Mucosa of rectum (tissue), 2 donors: ENCODE data around the gene CETP.

Source experiments
- H3K27ac ChIP-seq, 2 donors: one replicate each; pipeline ENCODE4 v1.7.0; 2013; ENCODE audit warnings: inconsistent platforms in 2 of 2, low read depth in 2 of 2, low read length in 2 of 2
- H3K27me3 ChIP-seq, 2 donors: one replicate each; pipeline ENCODE4 v1.7.0; 2013; ENCODE audit warnings: low read length in 2 of 2; ENCODE audit not compliant: control insufficient read depth in 2 of 2, insufficient read depth in 2 of 2
- H3K36me3 ChIP-seq, 2 donors: one replicate each; pipeline ENCODE4 v1.7.0; 2013; ENCODE audit warnings: low read length in 2 of 2; ENCODE audit not compliant: control insufficient read depth in 2 of 2, insufficient read depth in 2 of 2
- H3K4me1 ChIP-seq, 2 donors: one replicate each; pipeline ENCODE4 v1.7.0; 2013; ENCODE audit warnings: low read length in 2 of 2, mild to moderate bottlenecking in 1 of 2; ENCODE audit not compliant: control insufficient read depth in 2 of 2, insufficient read depth in 2 of 2
- H3K4me3 ChIP-seq, 2 donors: one replicate each; pipeline ENCODE4 v1.7.0; 2013; ENCODE audit warnings: low read length in 2 of 2
- H3K9ac ChIP-seq, 2 donors: one replicate each; pipeline ENCODE4 v1.7.0; 2013; ENCODE audit warnings: low read length in 2 of 2, low read depth in 1 of 2, mild to moderate bottlenecking in 1 of 2
- H3K9me3 ChIP-seq, 2 donors: one replicate each; pipeline ENCODE4 v1.7.0; 2013; ENCODE audit warnings: low read length in 2 of 2; ENCODE audit not compliant: control insufficient read depth in 2 of 2
- donor health status: healthy.
- donor health status: Normal muscosa, but diverticular disease.

Gene CETP

GRCh38 chr16:56944954-56945839, 16.6 kb upstream of the CETP start:
- no peaks in the 10 kb centered on the region for H3K9me3 ChIP-seq
- no peaks in the 10 kb centered on the region for H3K27me3 ChIP-seq
- no peak overlapping the region for H3K9ac ChIP-seq
- no peaks in the 10 kb centered on the region for H3K4me1 ChIP-seq
- no peak overlapping the region for H3K27ac ChIP-seq
- no peak overlapping the region for H3K4me3 ChIP-seq
- H3K36me3 ChIP-seq = peaks cover 53 to 55% of the 10 kb centered on the region in 2 donors

- Histone ChIP-seq H3K36me3 (peaks cover 45 to 47% of the 10 kb centered on the region in 2 donors), H3K4me3 (no peak overlapping the region), H3K27me3 (no peaks in the 10 kb centered on the region), H3K9me3 (no peaks in the 10 kb centered on the region), H3K27ac (no peak overlapping the region), H3K9ac (no peak overlapping the region), H3K4me1 (peaks cover 0 to 2% of the 10 kb centered on the region in 2 donors)
These were observed 15.8 kb upstream of the CETP start for GRCh38 chr16:56945847-56946527.

DNA sequence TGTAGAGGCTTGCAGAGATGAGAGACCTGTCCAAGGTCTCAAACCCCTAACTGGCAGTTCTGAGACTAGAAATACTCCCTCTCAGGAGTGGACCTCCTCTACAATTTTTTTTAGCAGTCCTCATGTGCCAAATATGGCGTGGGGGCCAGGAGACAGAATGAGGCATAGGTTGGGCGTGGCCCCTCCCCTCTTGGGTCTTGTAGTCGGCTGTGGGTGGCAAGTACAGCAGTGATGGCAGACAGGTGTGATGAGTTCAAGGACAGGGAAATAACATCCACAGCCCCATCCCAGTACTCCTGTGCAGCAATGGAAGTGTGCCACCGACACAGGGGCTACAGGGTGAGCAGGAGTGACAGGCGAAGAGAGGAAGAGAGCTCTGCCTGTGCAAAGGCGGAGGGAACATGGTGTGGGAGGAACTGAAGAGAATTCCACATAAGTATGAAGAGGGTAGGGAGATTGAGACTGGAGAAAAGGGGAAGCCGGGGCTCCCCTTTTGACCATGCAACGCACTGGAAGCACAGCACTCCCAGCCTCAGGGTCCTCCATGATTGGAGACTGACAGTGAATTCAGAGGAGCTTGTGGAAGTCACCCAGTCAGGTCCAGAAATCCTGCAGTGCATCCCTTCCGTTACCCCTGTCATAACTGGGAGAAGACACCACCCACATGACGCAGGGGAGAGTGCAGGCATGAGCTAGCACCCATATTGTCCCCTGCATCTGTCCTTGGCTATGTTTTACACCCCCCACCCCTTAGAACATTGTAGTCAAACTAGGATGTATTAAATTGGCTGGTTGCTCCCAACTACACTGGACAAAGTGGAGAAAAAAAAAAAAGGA, 14.8 kb upstream of the CETP start:
- Histone ChIP-seq H3K4me1 (peaks cover 0 to 2% of the 10 kb centered on the region in 2 donors), H3K27ac (no peak overlapping the region), H3K9me3 (no peaks in the 10 kb centered on the region), H3K36me3 (peaks cover 36 to 39% of the 10 kb centered on the region in 2 donors), H3K4me3 (no peak overlapping the region), H3K27me3 (no peaks in the 10 kb centered on the region), H3K9ac (no peak overlapping the region)

DNA sequence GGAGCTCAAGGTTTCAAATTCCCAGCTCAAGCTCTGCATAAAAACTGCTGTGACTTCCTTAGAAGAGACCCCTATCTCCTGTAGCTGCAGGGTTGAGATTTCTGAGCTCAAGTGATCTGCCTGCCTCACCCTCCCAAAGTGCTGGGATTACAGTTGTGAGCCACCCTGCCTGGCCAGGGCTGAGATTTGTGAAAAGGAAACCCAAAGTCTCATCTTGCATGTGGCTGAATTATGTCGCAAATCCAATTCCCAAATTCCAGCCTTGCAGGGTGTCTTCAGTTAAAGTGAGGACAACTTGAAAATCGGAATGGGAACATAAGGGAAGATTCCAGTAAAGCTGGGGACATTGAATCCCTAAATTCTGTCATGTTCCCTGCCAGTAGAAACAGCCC, 14.2 kb upstream of the CETP start:
- Histone ChIP-seq H3K4me1 (peaks cover 0 to 2% of the 10 kb centered on the region in 2 donors), H3K36me3 (peaks cover 30 to 34% of the 10 kb centered on the region in 2 donors), H3K27ac (no peak overlapping the region), H3K9me3 (no peaks in the 10 kb centered on the region), H3K9ac (no peak overlapping the region), H3K27me3 (no peaks in the 10 kb centered on the region), H3K4me3 (no peak overlapping the region)

- H3K27me3 ChIP-seq = no peaks in the 10 kb centered on the region
- H3K36me3 ChIP-seq = peaks cover 23 to 27% of the 10 kb centered on the region in 2 donors
- H3K4me1 ChIP-seq = peaks cover 0 to 2% of the 10 kb centered on the region in 2 donors
- H3K27ac ChIP-seq = no peak overlapping the region
- no peaks in the 10 kb centered on the region for H3K9me3 ChIP-seq
- H3K9ac ChIP-seq = no peak overlapping the region
- no peak overlapping the region for H3K4me3 ChIP-seq
These were observed 13.5 kb upstream of the CETP start for GRCh38 chr16:56948234-56948633.

DNA sequence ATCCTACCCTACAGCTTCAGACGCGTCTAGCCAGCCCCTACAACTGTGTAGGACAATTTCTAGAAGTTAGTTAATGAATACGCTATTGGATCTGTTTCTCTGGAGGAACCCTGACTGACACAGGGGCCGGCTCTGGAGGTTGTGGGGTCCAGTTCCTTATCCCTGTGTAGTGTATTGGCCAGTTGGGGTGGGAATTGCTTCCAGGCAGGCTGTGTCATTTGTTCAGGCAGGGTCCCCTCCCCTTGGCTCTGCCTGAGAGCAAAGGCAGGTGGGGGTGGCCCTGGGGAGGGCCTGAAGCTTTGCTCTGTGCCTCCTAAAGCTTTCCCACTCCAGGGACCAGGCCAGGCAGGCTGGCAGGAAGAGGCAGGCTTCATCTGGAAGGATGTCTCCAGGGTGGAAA, 11.7 kb upstream of the CETP start:
- Histone ChIP-seq H3K9ac (no peak overlapping the region), H3K4me3 (no peak overlapping the region), H3K9me3 (no peaks in the 10 kb centered on the region), H3K27ac (no peak overlapping the region), H3K4me1 (peaks cover 0 to 2% of the 10 kb centered on the region in 2 donors), H3K36me3 (peaks cover 8 to 11% of the 10 kb centered on the region in 2 donors), H3K27me3 (no peaks in the 10 kb centered on the region)

GRCh38 chr16:56950455-56950854, 11.3 kb upstream of the CETP start:
- Histone ChIP-seq H3K27me3 (no peaks in the 10 kb centered on the region), H3K36me3 (peaks cover 4 to 7% of the 10 kb centered on the region in 2 donors), H3K9me3 (no peaks in the 10 kb centered on the region)

GRCh38 chr16:56950881-56951771, 10.6 kb upstream of the CETP start:
- H3K9ac ChIP-seq = no peak overlapping the region
- peaks cover 3% of the 10 kb centered on the region in 2 donors for H3K36me3 ChIP-seq
- no peak overlapping the region for H3K27ac ChIP-seq
- no peaks in the 10 kb centered on the region for H3K27me3 ChIP-seq
- no peaks in the 10 kb centered on the region for H3K9me3 ChIP-seq
- no peak overlapping the region for H3K4me3 ChIP-seq
- peaks cover 0 to 2% of the 10 kb centered on the region in 2 donors for H3K4me1 ChIP-seq

More at GRCh38 chr16:56950455-56950854, 11.3 kb upstream of the CETP start:
- H3K4me3 ChIP-seq = no peak overlapping the region
- H3K9ac ChIP-seq = no peak overlapping the region
- H3K27ac ChIP-seq = no peak overlapping the region
- peaks cover 0 to 2% of the 10 kb centered on the region in 2 donors for H3K4me1 ChIP-seq

DNA sequence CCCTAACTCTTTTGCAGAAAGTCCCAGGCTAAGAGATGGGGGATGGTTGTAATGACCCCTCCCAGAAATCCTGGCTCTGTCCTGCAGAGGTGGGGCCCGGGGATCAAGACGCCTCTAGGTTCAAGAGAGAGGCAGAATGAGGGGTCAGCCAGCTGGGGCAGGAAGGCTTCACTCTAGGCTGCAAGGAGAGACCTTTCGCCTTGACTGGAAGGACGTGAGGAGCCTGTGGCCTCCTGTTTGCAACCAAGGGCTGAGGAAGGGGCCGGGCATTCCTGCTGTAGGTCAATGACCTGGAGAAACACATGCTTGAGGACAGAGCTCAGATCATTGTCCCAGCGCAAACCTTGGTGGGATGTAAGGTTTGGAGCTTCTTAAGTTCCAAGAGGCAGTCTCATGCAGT, 8.7 kb upstream of the CETP start:
- Histone ChIP-seq H3K27ac (no peak overlapping the region), H3K4me1 (peaks cover 0 to 2% of the 10 kb centered on the region in 2 donors), H3K4me3 (no peak overlapping the region), H3K36me3 (peaks cover 0 to 3% of the 10 kb centered on the region in 2 donors), H3K9me3 (no peaks in the 10 kb centered on the region), H3K27me3 (no peaks in the 10 kb centered on the region), H3K9ac (no peak overlapping the region)
